BLaER1 (cell line): ENCODE results near the gene GRP.
A peak's percentile ranks its signal among the peaks of the same experiment; 100 is the strongest.

ENCODE experiments used
- H3K27ac ChIP-seq: shearing (Covaris generic); formaldehyde crosslinking; 2 replicates; pipeline ENCODE4 v1.8.1; 2022
- H3K27me3 ChIP-seq: shearing (Covaris generic); formaldehyde crosslinking; 2 replicates; pipeline ENCODE4 v1.8.1; 2022
- H3K36me3 ChIP-seq: shearing (Covaris generic); formaldehyde crosslinking; 2 replicates; pipeline ENCODE4 v1.8.1; 2022
- H3K4me1 ChIP-seq: shearing (Covaris generic); formaldehyde crosslinking; 2 replicates; pipeline ENCODE4 v1.8.1; 2022
- H3K4me2 ChIP-seq: shearing (Covaris generic); formaldehyde crosslinking; 2 replicates; pipeline ENCODE4 v1.8.1; 2022
- H3K4me3 ChIP-seq: shearing (Covaris generic); formaldehyde crosslinking; 2 replicates; pipeline ENCODE4 v1.8.1; 2022
- H3K9ac ChIP-seq: shearing (Covaris generic); formaldehyde crosslinking; 2 replicates; pipeline ENCODE4 v1.8.1; 2022
- H3K9me3 ChIP-seq: shearing (Covaris generic); formaldehyde crosslinking; 2 replicates; pipeline ENCODE4 v1.8.1; 2022
- H4K20me1 ChIP-seq: shearing (Covaris generic); formaldehyde crosslinking; 2 replicates; pipeline ENCODE4 v1.8.1; 2022
- Cebpa-rat ChIP-seq: shearing (Covaris generic); IDR thresholded peaks from 2 replicates; pipeline ENCODE4 v1.8.1; 2022

GRP gene

DNA sequence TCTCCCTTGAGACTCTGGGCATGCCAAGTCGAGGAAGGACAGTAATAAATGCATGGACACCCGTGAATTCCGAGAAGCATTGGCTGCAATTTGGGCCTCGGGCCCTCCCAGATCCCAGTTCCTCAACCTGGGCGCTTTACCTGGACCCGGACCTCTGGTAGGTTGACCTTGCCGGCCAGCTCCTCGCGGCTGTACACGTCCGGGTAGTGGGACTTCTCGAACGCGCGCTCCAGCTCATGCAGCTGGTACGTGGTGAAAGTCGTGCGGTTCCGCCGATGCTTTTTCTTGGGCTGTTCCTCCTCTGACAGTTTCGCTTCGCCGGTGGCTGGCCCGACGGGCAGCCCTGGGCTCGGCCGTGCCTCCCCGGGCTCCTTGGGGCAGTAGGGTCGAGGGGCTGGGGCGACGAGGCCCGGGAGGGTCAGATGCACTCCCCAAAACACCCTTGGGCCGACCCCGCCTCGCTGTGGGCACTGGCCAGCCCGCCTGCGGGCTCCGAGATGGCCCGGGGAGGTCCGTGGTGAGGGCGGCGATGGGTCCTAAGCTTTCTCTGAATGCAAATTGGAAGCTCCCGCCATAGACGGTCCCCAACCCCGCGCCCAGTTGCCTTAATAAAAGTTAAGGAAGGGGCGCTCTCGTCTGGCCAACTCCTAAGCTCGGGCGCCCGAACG lies 52.4 kb downstream of the GRP start:
- Histone ChIP-seq H3K9ac (no peak overlapping the region), H3K27ac (no peak overlapping the region), H3K9me3 (peaks cover 73% of the 10 kb centered on the region), H4K20me1 (peaks cover 7% of the 10 kb centered on the region; the same call in 1 of the 2 replicates), H3K4me1 (peaks cover 8% of the 10 kb centered on the region; the same call in 1 of the 2 replicates), H3K36me3 (no peaks in the 10 kb centered on the region), H3K4me3 (peak overlapping the region; percentile 18; the same call in 1 of the 2 replicates), H3K4me2 (no peak overlapping the region), H3K27me3 (peaks cover 86% of the 10 kb centered on the region)
- TF ChIP-seq Cebpa-rat = no peak

DNA sequence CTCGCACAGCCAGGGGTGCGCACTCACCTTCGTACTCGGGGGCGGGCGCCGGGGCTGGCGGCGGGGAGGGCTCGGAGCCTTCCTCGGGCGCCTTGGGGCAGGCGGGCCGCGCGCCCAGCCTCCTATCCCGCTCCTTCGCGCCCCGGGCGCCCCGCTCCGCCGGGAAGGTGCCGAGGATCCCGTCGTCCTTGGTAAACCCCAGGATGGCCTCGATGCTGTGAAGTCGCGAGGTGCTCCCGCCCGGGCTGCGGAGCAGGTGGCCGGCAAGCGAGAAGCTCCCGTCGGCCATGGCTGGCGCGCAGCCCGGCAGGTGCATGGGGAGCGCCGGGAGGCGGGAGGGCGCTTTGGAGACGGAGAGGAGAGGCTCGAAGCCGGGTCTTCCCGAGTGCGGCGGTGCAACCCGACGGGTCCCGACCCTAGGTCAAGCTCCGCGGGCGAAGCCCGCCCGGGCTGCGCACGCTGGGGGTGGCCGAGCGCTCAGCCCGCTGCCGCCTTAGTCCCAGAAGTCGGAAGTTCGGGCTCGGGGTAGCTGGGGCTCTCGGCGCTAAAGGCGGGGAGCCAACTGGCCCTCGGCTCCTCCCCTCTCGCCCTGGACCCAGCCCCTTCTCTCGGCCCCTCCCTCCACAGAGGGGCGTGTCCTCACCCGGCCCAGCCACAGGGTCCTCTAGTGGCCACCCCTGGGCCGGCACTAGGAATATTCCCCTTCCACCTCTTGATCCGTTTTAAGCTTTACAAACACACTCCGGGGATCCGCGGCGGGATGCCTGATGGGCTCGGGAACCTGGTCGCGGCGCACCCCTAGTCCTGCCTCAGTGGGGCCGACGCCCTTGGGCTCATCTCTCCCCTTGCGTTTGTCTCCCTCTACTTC lies 53.2 kb downstream of the GRP start, which contains the start of gene RAX:
Gene RAX (minus strand): TSS at position 564 of the 868 bp plus-strand sequence. CDS start 248 bp downstream, at position 316.
- H3K27me3 ChIP-seq = peaks cover 78% of the 10 kb centered on the region
- peaks cover 7% of the 10 kb centered on the region; the same call in 1 of the 2 replicates for H4K20me1 ChIP-seq
- H3K9me3 ChIP-seq = peaks cover 65% of the 10 kb centered on the region
- TF ChIP-seq Cebpa-rat = no peak
- no peaks in the 10 kb centered on the region for H3K36me3 ChIP-seq
- no peak within 1 kb of the TSS for H3K27ac ChIP-seq
- H3K4me2 ChIP-seq = no peak within 1 kb of the TSS
- H3K4me3 ChIP-seq = peak within 1 kb of the TSS; percentile 18
- no peak within 1 kb of the TSS for H3K9ac ChIP-seq
- peaks cover 8% of the 10 kb centered on the region; the same call in 1 of the 2 replicates for H3K4me1 ChIP-seq

DNA sequence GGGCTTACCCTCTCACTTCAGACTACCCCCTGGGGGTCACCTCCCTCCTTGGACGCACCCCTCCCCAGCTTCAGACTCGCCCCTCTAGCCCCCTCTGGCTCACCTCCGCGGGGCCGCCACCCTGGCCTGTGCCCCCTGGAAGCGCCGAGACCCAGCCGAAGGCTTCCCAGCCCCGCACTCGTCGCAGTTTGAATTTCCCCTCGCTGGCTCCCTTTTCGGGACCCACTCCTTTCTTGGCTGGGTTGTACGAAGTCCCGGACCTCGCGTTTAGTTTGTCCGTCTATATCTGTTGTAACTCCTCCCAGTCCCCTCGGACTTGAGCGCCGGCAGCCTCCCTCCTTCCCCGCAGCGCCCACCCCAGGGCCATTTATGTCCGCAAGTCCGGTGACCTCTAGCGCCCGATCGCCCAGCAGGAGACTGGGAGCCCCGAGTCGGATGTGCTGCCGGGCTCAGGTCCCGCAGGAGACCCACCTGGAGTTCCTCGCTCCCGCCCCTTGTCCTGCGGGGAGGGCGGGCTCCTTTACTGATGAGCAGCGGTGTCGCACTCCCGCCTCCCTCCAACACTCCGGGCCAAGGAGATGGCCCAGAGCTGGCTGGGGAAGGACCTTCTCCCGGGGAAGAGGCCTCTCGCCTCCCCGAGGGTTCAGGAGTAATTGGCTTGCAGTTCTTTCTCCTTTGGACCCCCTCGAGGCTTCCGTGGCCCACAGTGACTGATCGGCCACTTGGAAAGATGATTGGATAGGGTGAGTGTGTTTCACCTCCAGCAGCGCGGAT lies 54.0 kb downstream of the GRP start:
- peaks cover 70% of the 10 kb centered on the region for H3K27me3 ChIP-seq
- H3K27ac ChIP-seq = no peak overlapping the region
- H3K9me3 ChIP-seq = peaks cover 57% of the 10 kb centered on the region
- peaks cover 5% of the 10 kb centered on the region; the same call in 1 of the 2 replicates for H3K4me1 ChIP-seq
- no peak overlapping the region for H3K4me2 ChIP-seq
- peaks cover 7% of the 10 kb centered on the region; the same call in 1 of the 2 replicates for H4K20me1 ChIP-seq
- no peak overlapping the region for H3K9ac ChIP-seq
- no peak for TF ChIP-seq Cebpa-rat
- no peaks in the 10 kb centered on the region for H3K36me3 ChIP-seq
- H3K4me3 ChIP-seq = no peak overlapping the region

DNA sequence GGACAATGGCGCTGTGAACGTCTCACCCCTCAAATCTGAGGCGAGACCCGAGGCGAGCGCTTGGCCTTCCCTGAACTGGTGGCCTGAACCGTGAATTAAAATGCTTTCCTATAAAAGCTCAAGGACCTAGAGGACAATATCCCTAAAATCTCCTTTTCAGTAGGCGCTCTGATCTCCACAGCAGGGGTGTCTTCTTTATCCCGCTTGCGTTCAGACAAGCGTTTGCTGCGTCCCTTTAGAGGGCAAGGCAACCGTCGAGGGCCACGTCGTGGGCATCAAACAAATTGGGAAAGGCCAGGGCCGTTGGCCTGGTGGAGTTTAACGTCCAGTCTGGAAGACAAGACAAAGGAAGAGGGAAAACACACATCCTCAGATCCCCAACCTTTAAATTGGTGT lies 54.6 kb downstream of the GRP start:
- Histone ChIP-seq H3K4me2 (no peak overlapping the region), H3K4me1 (no peaks in the 10 kb centered on the region), H3K4me3 (no peak overlapping the region), H3K27ac (no peak overlapping the region), H3K27me3 (peaks cover 64% of the 10 kb centered on the region), H3K36me3 (no peaks in the 10 kb centered on the region), H4K20me1 (peaks cover 2% of the 10 kb centered on the region; the same call in 1 of the 2 replicates), H3K9me3 (peaks cover 51% of the 10 kb centered on the region), H3K9ac (no peak overlapping the region)
- TF ChIP-seq Cebpa-rat = no peak

DNA sequence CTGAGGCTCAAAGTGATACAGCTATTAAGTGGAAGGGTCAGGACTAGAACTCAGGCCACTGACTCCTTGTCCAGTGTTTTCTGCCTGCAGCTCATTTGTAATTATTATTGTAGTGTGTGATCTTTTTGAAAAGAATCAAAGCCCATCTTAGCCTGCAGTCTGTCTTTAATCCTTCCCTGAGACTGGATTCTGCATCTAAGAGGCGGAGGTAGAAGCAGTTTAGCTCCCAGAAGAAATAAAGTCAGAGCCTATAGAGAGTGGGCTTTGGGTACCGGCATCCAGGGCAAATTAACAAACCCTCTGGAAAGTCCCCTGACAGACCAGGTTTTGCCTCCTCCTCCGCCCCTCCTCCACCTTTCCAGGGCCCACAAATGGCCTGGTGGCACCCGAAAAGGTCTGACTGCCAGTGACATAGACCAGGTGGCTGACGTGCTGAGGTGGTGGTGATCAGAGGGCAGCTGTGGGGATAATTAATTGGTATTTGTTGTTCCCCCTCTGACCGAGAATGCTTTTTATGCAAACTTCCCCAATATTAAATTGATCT lies 55.5 kb downstream of the GRP start:
- no peak for TF ChIP-seq Cebpa-rat
- H3K4me3 ChIP-seq = no peak overlapping the region
- H3K4me1 ChIP-seq = no peaks in the 10 kb centered on the region
- no peaks in the 10 kb centered on the region for H3K36me3 ChIP-seq
- no peak overlapping the region for H3K9ac ChIP-seq
- no peak overlapping the region for H3K4me2 ChIP-seq
- H4K20me1 ChIP-seq = no peaks in the 10 kb centered on the region
- H3K27me3 ChIP-seq = peaks cover 55% of the 10 kb centered on the region
- H3K9me3 ChIP-seq = peaks cover 43% of the 10 kb centered on the region
- H3K27ac ChIP-seq = no peak overlapping the region

DNA sequence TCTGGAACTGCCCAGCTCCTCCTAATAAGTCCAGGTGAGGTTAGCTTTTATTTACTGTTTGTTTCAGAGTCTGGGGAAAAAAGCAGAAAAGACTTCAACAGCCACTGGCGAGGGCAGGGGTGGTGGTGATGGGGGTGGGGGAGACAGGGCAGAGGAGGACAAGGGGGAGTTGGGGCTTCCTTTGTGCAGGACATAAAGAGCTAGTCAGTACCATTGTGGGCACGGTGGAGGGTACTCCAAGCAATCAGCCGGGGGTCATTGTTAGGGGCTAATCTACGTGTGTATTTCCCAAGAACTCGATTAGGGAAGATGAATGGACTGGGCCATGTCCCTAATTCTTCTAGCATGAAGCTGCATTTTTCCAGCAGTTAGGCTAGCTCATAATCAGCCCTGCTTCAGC lies 56.1 kb downstream of the GRP start:
- no peaks in the 10 kb centered on the region for H3K36me3 ChIP-seq

DNA sequence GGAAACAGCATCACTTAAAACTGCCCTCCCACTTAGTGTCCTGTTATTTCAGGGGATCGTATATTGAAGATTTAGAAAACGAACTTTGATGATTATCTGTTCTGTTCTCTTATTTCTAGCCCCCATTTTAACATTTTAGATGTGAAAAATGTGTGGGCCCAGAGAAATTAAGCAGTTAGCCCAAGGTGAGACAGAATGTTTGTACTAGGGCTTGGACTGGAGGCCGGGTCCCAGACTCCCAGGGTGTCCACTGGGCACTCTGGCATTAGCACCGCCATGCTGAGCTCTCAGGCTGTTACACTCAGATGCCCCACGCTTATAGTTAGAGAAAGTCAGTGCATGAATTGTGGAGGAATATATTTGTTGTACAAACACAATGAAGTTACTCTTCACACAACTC lies 58.8 kb downstream of the GRP start:
- peaks cover 22% of the 10 kb centered on the region for H3K27me3 ChIP-seq
- no peaks in the 10 kb centered on the region for H4K20me1 ChIP-seq
- peaks cover 9% of the 10 kb centered on the region for H3K9me3 ChIP-seq
- no peak overlapping the region for H3K27ac ChIP-seq
- no peak overlapping the region for H3K4me3 ChIP-seq
- H3K4me1 ChIP-seq = no peaks in the 10 kb centered on the region
- H3K36me3 ChIP-seq = no peaks in the 10 kb centered on the region
- no peak overlapping the region for H3K4me2 ChIP-seq
- TF ChIP-seq Cebpa-rat = no peak
- no peak overlapping the region for H3K9ac ChIP-seq

More for the DNA sequence above, 56.1 kb downstream of the GRP start:
- H3K27ac ChIP-seq = no peak overlapping the region
- H3K4me3 ChIP-seq = no peak overlapping the region
- no peaks in the 10 kb centered on the region for H4K20me1 ChIP-seq
- H3K9ac ChIP-seq = no peak overlapping the region
- H3K27me3 ChIP-seq = peaks cover 49% of the 10 kb centered on the region
- no peak for TF ChIP-seq Cebpa-rat
- no peak overlapping the region for H3K4me2 ChIP-seq
- peaks cover 37% of the 10 kb centered on the region for H3K9me3 ChIP-seq
- no peaks in the 10 kb centered on the region for H3K4me1 ChIP-seq

DNA sequence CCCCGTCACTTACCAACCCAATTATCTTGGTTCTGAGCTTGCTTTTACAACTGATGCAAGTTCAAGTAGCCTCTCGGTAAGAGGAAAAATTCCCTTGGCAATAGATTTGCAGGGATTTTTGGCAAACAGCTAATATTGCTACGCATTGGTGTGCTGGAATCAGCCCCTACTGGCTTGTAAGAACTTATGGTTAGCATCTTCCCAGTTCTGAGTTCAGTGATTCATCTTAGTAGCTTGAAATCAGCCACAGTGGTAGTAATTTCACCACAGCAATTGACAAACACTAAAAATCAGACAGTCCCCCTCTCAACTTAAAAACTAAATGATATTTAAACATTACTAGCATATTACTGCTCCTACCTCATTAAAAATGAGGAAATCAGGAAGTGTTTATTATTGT lies 59.2 kb downstream of the GRP start:
- Histone ChIP-seq H3K4me2 (no peak overlapping the region), H3K27ac (no peak overlapping the region), H4K20me1 (no peaks in the 10 kb centered on the region), H3K9me3 (peaks cover 5% of the 10 kb centered on the region), H3K9ac (no peak overlapping the region), H3K36me3 (no peaks in the 10 kb centered on the region), H3K27me3 (peaks cover 18% of the 10 kb centered on the region), H3K4me1 (no peaks in the 10 kb centered on the region), H3K4me3 (no peak overlapping the region)
- no peak for TF ChIP-seq Cebpa-rat

DNA sequence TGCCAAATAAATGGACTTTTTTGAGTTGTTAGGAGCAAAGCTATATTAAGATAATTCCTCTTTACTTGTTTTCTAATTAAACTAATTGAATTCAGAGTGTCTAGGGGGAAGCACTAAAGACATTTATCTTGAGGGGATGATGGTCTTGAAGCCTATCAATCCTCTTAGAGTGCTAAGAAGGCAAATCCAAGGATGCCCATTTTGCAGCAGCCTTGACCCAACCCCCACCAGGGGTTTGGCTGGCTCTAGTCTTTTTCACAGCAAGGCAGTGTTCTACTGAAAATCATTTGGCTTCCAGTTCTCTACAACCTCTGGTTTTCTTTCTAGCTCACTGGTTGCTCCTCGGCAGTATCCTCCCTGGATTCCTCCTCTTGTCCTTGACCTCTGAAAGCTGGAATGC lies 59.8 kb downstream of the GRP start:
- no peak overlapping the region for H3K4me3 ChIP-seq
- no peak overlapping the region for H3K9ac ChIP-seq
- no peak overlapping the region for H3K4me2 ChIP-seq
- TF ChIP-seq Cebpa-rat = no peak
- no peak overlapping the region for H3K27ac ChIP-seq
- H3K27me3 ChIP-seq = peaks cover 12% of the 10 kb centered on the region
- H3K9me3 ChIP-seq = 0 out of 2 replicates have a peak, but pooled peaks cover under 1% of the 10 kb centered on the region
- H4K20me1 ChIP-seq = no peaks in the 10 kb centered on the region
- H3K36me3 ChIP-seq = no peaks in the 10 kb centered on the region
- H3K4me1 ChIP-seq = no peaks in the 10 kb centered on the region
